NCI-H1417 treated with DMSO at 0.1 percent for 48 hours (cell line): ENCODE results near the gene PRTFDC1.
"Not testable (repeated sequence)": the region's sequence is repeated elsewhere in the genome, so short reads cannot be mapped to it uniquely, and the experiment has no call there.

ENCODE experiments used
- DNase-seq: peaks from one replicate; lab custom pipeline; 2025; lab: John Stamatoyannopoulos, UW

PRTFDC1 gene

GRCh38 chr10:24965051-24965450 is 12.6 kb upstream of the PRTFDC1 start:
- DNase-seq, result no peak

- no peak for DNase-seq
Measured at GRCh38 chr10:24963521-24964041, 11.2 kb upstream of the PRTFDC1 start.

- no peak for DNase-seq
Measured at GRCh38 chr10:24962995-24963394, 10.6 kb upstream of the PRTFDC1 start.

GRCh38 chr10:24961582-24961981 is 9.2 kb upstream of the PRTFDC1 start:
- DNase-seq, result no peak

GRCh38 chr10:24959382-24959730 is 7.0 kb upstream of the PRTFDC1 start:
- no peak for DNase-seq

GRCh38 chr10:24958721-24959381 is 6.4 kb upstream of the PRTFDC1 start:
- DNase-seq, result no peak

- DNase-seq, result no peak
Measured at GRCh38 chr10:24958091-24958720, 5.8 kb upstream of the PRTFDC1 start.

GRCh38 chr10:24957624-24958051 is 5.2 kb upstream of the PRTFDC1 start:
- not testable (repeated sequence) for DNase-seq

- DNase-seq, result no peak
Measured at GRCh38 chr10:24953675-24954074, 1.3 kb upstream of the PRTFDC1 start.

- no peak for DNase-seq
Measured at GRCh38 chr10:24952707-24953645, 570 bp upstream of the PRTFDC1 start.

- DNase-seq, result no peak
Measured at GRCh38 chr10:24951201-24952142, 934 bp downstream of the PRTFDC1 start.

GRCh38 chr10:24950439-24950838 is 2.0 kb downstream of the PRTFDC1 start:
- no peak for DNase-seq

- DNase-seq, result no peak
Measured at GRCh38 chr10:24949616-24950015, 2.8 kb downstream of the PRTFDC1 start.

- no peak for DNase-seq
Measured at GRCh38 chr10:24947304-24948097, 4.9 kb downstream of the PRTFDC1 start.

GRCh38 chr10:24944512-24945255 is 7.7 kb downstream of the PRTFDC1 start:
- DNase-seq, result no peak

- DNase-seq, result no peak
Measured at GRCh38 chr10:24938525-24938924, 13.9 kb downstream of the PRTFDC1 start.

- DNase-seq, result no peak
Measured at GRCh38 chr10:24938076-24938475, 14.3 kb downstream of the PRTFDC1 start.

- DNase-seq, result no peak
Measured at GRCh38 chr10:24935504-24936292, 16.7 kb downstream of the PRTFDC1 start.

GRCh38 chr10:24931236-24931635 is 21.2 kb downstream of the PRTFDC1 start:
- DNase-seq, result no peak
